Amniotic stem cell (primary cell): ENCODE data around the gene DEAF1.
"Not testable (repeated sequence)": the region's sequence is repeated elsewhere in the genome, so short reads cannot be mapped to it uniquely, and the experiment has no call there.

Experiments used
- DNase-seq: peaks from one replicate; lab custom pipeline; 2025; lab: John Stamatoyannopoulos, UW

DEAF1 gene

DNA sequence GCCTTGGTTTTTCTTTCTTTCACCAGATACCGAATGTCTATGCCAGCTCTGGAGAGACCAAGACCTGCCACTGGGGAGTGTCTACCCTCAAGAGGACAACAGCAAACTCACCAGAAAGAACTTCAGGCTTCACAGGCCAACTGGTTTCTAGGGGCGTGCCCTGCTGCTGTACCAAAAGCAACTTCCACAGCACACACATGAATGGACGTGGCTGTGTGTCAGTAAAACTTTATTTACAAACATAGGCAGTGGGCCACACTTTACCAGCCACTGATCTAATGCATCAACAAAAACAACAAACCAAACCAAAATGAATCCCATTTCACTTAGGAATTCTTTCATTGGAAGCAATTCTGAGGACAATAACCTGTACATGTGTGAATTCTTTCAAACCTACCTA, 16.7 kb downstream of the DEAF1 start:
- DNase-seq, result no peak

DNA sequence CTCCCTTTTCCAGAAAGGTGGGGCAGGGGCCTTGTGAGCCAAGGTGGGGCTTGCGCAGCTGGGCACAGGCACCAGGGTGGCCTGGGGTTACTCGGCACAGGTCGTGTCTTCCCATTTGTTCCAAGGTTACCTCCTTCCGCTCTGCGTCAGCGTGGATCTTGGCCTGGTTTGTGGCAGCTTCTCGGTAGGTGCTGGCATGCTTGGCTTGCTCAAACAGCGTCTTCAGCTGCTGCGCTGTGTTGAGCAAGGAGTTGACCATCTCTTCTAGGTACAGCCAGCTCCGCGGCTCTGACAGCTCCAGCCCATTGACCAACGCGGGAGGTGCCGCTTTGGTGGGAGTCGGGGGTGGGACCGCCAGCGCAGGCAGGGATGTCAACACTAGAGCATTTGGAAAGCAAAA, 20.6 kb downstream of the DEAF1 start:
- DNase-seq, result no peak

GRCh38 chr11:673866-674265, 21.2 kb downstream of the DEAF1 start:
- no peak for DNase-seq

DNA sequence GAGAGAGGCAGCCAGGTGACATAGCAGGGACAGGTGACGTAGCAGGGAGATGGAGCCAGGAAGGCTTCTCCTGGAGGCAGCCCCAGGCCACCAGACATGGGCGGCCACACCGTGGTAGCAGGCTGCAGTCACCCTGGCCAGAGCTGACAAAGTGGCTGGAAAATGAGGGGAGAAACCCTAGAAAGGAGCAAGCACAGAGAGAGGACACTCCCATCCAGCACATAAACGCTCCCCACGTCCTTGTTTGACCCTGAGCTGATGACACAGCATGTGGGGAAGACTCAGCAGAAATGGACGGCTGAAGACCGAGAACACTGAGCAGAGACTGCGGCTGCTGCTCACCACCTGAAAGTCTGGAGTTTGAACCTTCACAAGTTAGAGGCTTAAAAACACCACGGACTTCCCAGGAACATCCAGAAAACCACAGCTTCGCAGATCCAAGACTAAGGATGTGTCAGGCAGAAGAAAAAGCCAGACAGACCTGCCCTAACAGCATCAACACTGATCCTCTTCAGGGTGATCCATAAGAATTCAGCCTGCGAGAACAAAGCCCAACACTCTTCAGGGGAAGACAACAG, 29.2 kb downstream of the DEAF1 start:
- no peak for DNase-seq

- no peak for DNase-seq
These were observed 29.8 kb downstream of the DEAF1 start for GRCh38 chr11:665062-665703.

DNA sequence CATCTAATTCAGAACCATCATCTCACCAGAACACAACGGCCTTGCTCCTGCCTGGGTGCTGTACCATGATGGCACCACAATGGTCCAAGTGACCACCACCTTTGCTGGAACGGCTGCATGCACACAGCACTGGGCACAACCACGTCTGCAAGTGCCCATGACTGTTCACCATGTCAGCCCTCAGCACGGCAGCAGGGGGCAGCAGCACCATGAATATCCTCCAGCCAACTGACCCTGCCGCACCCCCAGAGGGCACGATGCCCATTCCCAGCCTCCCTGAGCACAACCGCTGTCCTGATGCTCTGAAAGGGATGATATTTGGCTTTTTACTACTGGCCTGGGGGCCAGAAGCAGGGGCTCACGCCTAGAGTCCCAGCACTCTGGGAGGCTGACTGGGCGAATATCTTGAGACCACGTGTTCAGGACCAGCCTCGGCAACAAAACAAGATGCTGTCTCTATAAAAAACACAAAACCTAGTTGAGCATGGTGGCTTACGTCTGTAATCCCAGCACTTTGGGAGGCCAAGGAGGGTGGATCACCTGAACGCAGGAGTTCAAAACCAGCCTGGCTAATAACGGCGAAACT, 32.2 kb downstream of the DEAF1 start:
- no peak for DNase-seq

DNA sequence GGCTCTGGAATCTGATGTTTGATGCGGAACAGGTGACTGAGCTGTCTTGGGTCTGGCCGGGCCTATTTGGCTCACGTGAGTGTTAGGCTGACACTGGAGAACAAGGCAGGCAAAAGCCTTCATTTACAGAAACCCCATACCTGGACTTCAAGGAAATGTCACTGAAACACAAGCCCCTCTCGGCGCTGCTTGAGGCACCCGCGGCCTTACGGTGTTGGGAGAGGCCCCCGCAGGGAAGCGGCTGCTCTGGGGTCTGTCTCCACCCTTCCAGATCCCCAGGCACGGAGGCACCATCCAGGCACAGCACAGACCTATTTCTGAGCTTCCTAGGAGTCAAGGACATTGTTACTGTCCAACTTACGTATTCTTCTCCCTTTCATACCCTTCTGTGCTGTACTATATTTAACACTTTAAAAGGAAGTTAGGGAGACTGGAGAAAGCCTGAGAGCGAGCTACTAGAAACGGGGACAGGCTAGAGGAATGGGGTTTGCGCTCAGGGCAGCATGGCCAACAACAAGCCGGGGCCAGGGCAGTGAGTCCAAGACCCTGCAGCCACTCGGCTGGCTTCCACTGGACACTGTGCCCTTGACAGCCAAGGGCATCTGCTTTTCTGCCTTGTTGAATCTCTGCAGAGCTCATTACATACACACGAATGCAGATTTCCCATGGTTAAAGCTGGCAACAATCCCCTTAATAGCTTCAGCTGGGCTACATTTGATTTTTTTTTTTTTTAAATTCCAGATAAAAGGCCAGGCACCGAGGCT, 34.2 kb downstream of the DEAF1 start:
- no peak for DNase-seq

DNA sequence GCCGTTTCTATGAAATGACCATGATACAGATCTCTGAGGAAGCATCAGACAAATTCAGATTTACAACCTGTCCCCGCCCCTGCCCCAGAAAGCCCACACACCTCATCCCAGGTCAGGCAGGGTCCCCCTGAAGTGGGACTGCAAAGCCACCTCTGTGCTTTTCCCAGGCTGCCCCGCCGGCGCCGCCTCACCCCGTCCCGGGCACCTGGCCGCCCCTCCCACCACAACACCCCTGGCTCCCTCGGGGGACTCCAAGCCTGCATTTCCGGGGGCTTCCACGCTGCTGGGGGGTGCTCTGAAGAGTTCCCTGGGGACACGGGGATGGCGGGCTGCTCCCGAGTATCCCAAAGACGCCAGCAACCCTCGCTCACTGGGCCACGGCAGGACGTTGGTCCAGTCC, 34.7 kb downstream of the DEAF1 start:
- DNase-seq, result no peak

GRCh38 chr11:659532-660085, 35.4 kb downstream of the DEAF1 start:
- no peak for DNase-seq

DNA sequence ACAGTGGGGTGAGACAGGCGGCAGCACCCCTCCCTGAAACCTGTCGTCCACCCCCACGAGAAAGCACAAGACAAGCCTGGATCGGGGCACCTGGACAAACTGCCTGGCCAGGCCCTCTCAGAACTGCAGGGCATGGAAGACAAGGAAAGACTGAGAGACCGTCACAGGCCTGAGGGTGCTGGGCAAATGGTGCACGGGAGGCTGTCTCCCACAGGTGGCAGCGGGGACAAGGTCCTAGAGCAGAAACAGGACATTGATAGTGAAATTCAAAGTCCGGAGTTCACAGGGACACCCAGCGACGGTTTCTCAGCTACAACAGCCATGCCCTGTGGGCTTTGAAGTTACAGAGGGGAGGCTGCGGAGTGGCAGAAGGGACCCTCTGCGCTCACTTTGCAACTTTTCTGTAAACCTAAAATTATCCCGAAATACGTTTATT, 37.3 kb downstream of the DEAF1 start:
- DNase-seq, result no peak

DNA sequence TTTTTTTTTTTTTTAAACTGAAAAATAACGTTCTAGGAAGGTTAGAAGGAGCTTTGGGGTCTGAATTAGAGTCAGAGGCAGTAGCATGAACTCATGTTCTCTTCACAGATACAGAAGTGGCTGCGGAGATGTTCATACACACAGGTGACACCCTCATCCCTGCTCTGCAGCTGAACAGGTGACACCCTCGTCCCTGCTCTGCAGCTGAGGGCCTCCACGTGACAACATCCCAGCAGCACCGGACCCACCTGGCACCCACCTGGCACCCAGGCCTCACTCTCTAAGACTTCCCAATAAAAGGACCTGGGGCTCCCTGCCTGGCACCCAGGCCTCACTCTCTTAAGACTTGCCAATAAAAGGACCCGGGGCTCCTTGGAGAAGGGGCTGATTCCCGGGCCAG, 38.2 kb downstream of the DEAF1 start:
- no peak for DNase-seq

DNA sequence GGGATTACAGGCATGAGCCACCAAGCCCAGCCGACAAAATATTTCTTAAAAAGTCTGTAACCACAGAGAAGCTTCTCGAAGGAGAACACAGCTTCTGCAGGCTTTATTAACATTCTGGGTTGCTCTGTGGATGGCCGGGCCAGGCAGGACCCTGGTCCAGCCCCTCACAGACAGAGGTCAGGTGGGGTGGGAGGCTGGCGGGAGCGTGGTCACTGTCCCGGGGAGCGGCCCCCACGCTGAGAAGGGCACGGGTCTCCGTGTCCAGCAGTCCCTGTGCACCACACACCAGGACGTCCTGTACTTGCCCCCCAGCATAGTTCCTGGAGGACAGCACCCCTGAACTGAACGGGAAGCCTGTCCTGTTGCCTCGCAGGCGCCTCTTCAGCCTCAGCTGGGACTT, 38.6 kb downstream of the DEAF1 start:
- DNase-seq, result no peak

DNA sequence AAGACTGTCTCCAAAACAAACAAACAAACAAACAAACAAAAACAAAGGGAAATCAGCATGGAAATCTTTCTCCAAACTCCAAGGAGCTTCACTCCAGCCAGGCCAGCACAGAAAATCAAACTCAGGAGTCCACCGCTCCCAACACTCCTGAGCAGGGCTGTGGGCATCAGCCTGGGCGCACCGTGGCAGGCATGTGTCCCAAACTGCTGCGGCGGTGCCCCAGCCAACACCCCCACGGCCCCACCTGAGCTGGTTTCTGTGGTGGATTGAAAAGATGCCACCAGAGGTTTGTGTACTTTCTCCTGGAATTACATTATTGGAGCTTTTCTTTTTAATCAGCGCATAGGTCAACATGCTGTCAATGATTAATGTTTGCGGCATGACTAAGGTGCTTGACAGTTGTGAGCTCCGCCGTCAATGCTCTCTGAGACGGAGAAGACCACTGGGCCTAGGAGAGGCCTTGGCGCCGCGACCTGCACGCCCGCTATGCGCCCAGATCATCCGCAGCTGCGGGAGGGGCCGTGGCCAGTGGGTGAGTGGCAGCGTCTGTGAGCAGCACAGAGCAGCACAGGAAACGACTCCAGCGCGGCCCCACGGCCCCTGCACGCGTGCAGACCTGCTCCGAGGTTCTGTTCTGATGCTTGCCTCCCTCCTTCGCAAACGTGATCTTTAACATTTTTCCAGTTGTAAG, 39.8 kb downstream of the DEAF1 start:
- DNase-seq, result no peak

- DNase-seq, result not testable (repeated sequence)
These were observed 40.6 kb downstream of the DEAF1 start for GRCh38 chr11:654444-654843.

DNA sequence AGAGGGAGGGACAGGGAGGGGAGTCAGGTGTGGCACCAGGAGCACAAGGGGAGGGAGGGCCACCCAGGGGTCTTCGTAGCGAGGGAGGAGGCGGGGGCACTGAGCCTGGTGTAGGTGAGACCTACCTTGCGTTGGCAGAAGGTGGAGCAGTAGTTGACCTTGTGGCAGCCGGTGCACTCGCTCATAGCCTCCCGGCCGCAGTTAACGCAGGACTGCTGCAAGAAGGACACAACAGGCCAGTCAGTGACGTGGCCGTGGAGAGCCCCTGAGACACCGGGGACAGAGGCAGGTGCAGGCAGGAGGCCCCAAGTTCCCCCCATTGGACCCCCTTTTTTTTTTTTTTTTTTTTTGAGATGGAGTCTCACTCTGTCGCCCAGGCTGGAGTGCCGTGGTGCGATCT, 41.2 kb downstream of the DEAF1 start:
- DNase-seq, result no peak

- DNase-seq, result not testable (repeated sequence)
These were observed 41.9 kb downstream of the DEAF1 start for GRCh38 chr11:653136-653535.

DNA sequence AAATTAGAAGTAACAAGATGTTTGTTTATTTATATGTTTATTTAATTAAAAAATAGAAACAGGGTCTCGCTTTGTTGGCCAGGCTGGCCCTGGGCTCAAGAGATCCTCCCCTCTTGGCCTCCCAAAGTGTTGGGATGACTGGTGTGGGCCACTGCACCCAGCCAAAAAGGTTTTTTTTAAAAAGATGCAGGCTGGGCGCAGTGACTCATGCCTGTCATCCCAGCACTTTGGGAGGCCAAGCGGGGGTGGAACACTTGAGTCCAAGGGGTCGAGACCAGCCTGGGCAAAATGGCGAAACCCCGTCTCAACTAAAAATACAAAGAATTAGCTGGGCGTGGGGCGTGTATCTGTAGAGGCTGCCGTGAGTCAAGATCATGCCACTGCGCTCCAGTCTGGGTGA, 44.5 kb downstream of the DEAF1 start:
- no peak for DNase-seq

- not testable (repeated sequence) for DNase-seq
These were observed 47.3 kb downstream of the DEAF1 start for GRCh38 chr11:647672-648158.

GRCh38 chr11:646214-646613, 48.8 kb downstream of the DEAF1 start:
- no peak for DNase-seq

DNA sequence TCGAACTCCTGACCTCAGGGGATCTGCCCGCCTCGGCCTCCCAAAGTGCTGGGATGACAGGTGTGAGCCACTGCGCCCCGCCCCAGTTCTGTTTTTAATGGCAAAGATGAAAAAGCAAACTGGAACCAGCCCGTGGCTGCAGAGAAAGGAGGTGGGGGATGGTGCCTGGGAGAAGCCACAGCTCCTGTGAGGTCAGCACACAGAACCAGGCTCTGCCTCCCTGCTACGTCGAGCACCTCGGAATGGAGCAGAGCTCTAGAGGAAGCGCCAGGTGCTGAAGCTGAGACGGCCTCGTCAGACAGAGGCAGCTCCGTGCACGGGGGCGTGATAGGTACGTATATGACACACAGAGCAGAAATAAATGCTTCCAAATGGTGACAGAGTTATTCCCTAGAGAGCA, 49.5 kb downstream of the DEAF1 start:
- no peak for DNase-seq

- DNase-seq, result no peak
These were observed 50.9 kb downstream of the DEAF1 start for GRCh38 chr11:643849-644738.
